Heart left ventricle (tissue), 13 donors: ENCODE measurements around the gene XPO1.

Experiments
- CTCF ChIP-seq, 12 donors: fragments of 200-600 bp; sonication (generic) in 4 of 12; IDR thresholded peaks; one replicate each; pipeline versions ENCODE4 v1.5.0 to v1.8.0; 2018 to 2022; ENCODE audit warnings: antibody characterized with exemption in 12 of 12, mild to moderate bottlenecking in 5 of 12
- POLR2A ChIP-seq, 2 donors: fragments of 450-650 bp; IDR thresholded peaks; one replicate each; pipeline ENCODE4 v1.6.1; 2017; ENCODE audit warnings: antibody characterized with exemption in 2 of 2, mild to moderate bottlenecking in 2 of 2, moderate library complexity in 2 of 2
- donor health status: ischemic (EF 13 %, LVEDD 7.1; RV severe dilation, severe dysfunction).
- donor health status: DM: no; HTN: yes; CAD: no.
- donor health status: DM: no; HTN: no; CAD: no.
- donor health status: ischemic (EF 25% LVEDD 6.9; RV normal size, moderate dysfunction).
- donor health status: ischemic (EF 25% LVEDD 5.7; RV mildly dilated, moderate dysfunction).
- donor health status: ischemic (EF 35%, LVEDD 5.7; RV mildly dilated, moderate dysfunction).
- donor health status: nonischemic (EF 11% LVEDD 7.7; RV severe dilation, severe dysfunction).
- donor health status: DM: yes; HTN: yes; CAD: no.
- donor health status: PGD.
- donor health status: ischemic (EF 29% LVEDD 5.4; RV normal size, mild dysfunction).
- donor health status: nonischemic (EF 23%, LVEDD 6.1; RV moderate dilation, normal function).

- no peak for TF ChIP-seq CTCF (IDR thresholded peaks at IDR 0.05)
- TF ChIP-seq POLR2A (IDR thresholded peaks at IDR 0.05), result no peak
Measured at GRCh38 chr2:61431345-61431744, 106.8 kb downstream of the XPO1 start.
